Adrenal gland (tissue), 12 donors: ENCODE results near the gene MNT. TPM values are rescaled to one million over a fixed set of nuclear protein-coding genes. Genes with fewer than 3 reads are reported as not detected.
"Not testable (repeated sequence)": the region's sequence is repeated elsewhere in the genome, so short reads cannot be mapped to it uniquely, and the experiment has no call there.

Source experiments
- DNase-seq, 7 donors: peaks; one replicate each; pipeline ENCODE4 v3.0.0-alpha.2; 2019 to 2020
- H3K27ac ChIP-seq, 5 donors: fragments of 200-600 bp; sonication (generic) in 4 of 5; 1 replicate in 3 of 5; 2 replicates in 2 of 5; pipeline versions ENCODE4 v1.5.1 to v1.8.0; 2016 to 2020; ENCODE audit warnings: mild to moderate bottlenecking in 1 of 5
- H3K27me3 ChIP-seq: fragments of 200-600 bp; 2 replicates; pipeline ENCODE4 v1.8.0; 2021
- H3K36me3 ChIP-seq, 2 donors: fragments of 200-600 bp; replicated peaks in 1 of 2; 1 replicate in 1 of 2; 2 replicates in 1 of 2; pipeline versions ENCODE4 v1.5.1 to v1.8.0; 2018 to 2022
- H3K4me1 ChIP-seq, 2 donors: fragments of 200-600 bp; replicated peaks in 1 of 2; 1 replicate in 1 of 2; 2 replicates in 1 of 2; pipeline versions ENCODE4 v1.5.1 to v1.8.0; 2018 to 2021
- H3K4me3 ChIP-seq, 4 donors: fragments of 200-600 bp; sonication (generic) in 3 of 4; one replicate each; pipeline ENCODE4 v1.5.1; 2016 to 2018
- H3K9me3 ChIP-seq, 3 donors: fragments of 200-600 bp; sonication (generic) in 1 of 3; replicated peaks in 1 of 3; 1 replicate in 2 of 3; 2 replicates in 1 of 3; pipeline versions ENCODE4 v1.5.1 to v1.8.0; 2016 to 2021
- CTCF ChIP-seq, 6 experiments: fragments of 450-650 bp in 4 of 6; fragments of 200-600 bp in 2 of 6; sonication (generic) in 1 of 6; IDR thresholded peaks; 1 replicate in 5 of 6; 2 replicates in 1 of 6; pipeline versions ENCODE4 v1.5.1 to v1.8.0; 2016 to 2021; ENCODE audit warnings: antibody characterized with exemption in 6 of 6, mild to moderate bottlenecking in 2 of 6, moderate library complexity in 1 of 6
- POLR2A ChIP-seq, 2 donors: fragments of 450-650 bp; IDR thresholded peaks; one replicate each; pipeline ENCODE4 v1.6.1; 2017; ENCODE audit warnings: antibody characterized with exemption in 2 of 2, mild to moderate bottlenecking in 2 of 2, moderate library complexity in 1 of 2
- WGBS, 4 donors: extraction: QIAGEN DNeasy Blood & Tissue Kit in 2 of 4; methylation state at CpG; one replicate each; pipeline versions ENCODE4 v1.1.5 to v1.1.7; 2013 to 2017; 5-methylcytosine and 5-hydroxymethylcytosine counted together
- intact Hi-C, 2 donors: fragments of 100-400 bp; cut with DNase I; formaldehyde crosslinking; loops; one replicate each; pipeline versions ENCODE4 v1.14.1 to v1.15.0; 2022 to 2023
- polyA plus RNA-seq, 3 donors: library from polyadenylated mRNA; stranded (reverse); fragments of 200-250 nt in 2 of 3; fragments of 350-450 nt in 1 of 3; fragmentation: Illumina TruSeq in 1 of 3; extraction: RNeasy Lipid Tissue Mini Kit (QIAGEN cat#74804) in 1 of 3; gene quantifications; one replicate each; pipeline ENCODE4 v1.2.3, GENCODE V29; 2013 to 2014
- total RNA-seq, 9 donors: library from RNA; depleted of rRNA in 4 of 9; stranded (reverse); fragments of >200 nt in 4 of 9; fragments of 120-200 nt in 1 of 9; fragmentation: NEBNext Ultra II Directional in 1 of 9; extraction: Animal tissue kit (Norgen Biotek cat#: 25700) in 1 of 9; gene quantifications; one replicate each; pipeline versions ENCODE4 v1.1.0 to v1.2.4, GENCODE V29; 2013 to 2023
- donor health status: healthy with polysubstance abuse.
- donor health status: Bipolar disorder and iron deficiency.
- donor health status: DM: yes; HTN: yes; CAD: no.
- donor health status: DM: no; HTN: no; CAD: no.
- donor health status: DM: no; HTN: no; CAD: no.
- donor health status: DM: yes; HTN: yes; CAD: no.

The MNT gene
- total and polyA plus RNA-seq, 12 donors, result 3.5 to 43.9 (median 19.6) TPM

DNA sequence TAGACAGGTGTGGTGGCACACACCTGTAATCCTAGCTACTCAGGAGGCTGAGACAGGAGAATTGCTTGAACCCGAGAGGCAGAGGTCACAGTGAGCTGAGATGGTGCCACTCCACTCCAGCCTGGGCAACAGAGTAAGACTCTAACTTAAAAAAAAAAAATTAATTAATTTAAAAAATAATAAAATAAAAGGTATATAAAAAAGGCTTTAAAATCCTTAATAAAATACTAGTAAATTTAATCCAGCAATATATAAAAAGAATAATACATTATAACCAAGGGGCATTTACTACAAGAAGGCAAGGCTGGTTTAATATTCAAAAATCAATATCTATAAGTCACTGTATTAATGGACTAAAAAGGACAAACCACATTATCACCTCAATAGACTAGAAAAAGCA lies 44.8 kb upstream of the MNT start:
- Histone ChIP-seq H3K4me3 (no peak overlapping the region), H3K4me1 (no peaks in the 10 kb centered on the region), H3K27me3 (no peaks in the 10 kb centered on the region), H3K36me3 (no peaks in the 10 kb centered on the region), H3K27ac (no peak overlapping the region), H3K9me3 (no peaks in the 10 kb centered on the region)
- WGBS, 4 donors, result 92 to 100% (median 96%) methylated on average over 1 of the region's 1 CpG
- intact Hi-C loops, result no loop called here
- TF ChIP-seq CTCF (IDR thresholded peaks at IDR 0.05) (no peak), POLR2A (IDR thresholded peaks at IDR 0.05) (no peak)
- no peak for DNase-seq

GRCh38 chr17:2444382-2444781 lies 43.5 kb upstream of the MNT start:
- no peak for DNase-seq
- peaks cover 0 to 9% of the 10 kb centered on the region in 2 donors for H3K36me3 ChIP-seq
- H3K4me3 ChIP-seq, result no peak overlapping the region
- no peaks in the 10 kb centered on the region for H3K27me3 ChIP-seq
- H3K4me1 ChIP-seq, result no peaks in the 10 kb centered on the region
- intact Hi-C loops, result no loop called here
- 95 to 99% (median 96%) methylated on average over 8 of the region's 8 CpGs for WGBS, 4 donors
- H3K9me3 ChIP-seq, result no peaks in the 10 kb centered on the region
- no peak overlapping the region for H3K27ac ChIP-seq
- TF ChIP-seq CTCF (IDR thresholded peaks at IDR 0.05) (no peak), POLR2A (IDR thresholded peaks at IDR 0.05) (no peak)

DNA sequence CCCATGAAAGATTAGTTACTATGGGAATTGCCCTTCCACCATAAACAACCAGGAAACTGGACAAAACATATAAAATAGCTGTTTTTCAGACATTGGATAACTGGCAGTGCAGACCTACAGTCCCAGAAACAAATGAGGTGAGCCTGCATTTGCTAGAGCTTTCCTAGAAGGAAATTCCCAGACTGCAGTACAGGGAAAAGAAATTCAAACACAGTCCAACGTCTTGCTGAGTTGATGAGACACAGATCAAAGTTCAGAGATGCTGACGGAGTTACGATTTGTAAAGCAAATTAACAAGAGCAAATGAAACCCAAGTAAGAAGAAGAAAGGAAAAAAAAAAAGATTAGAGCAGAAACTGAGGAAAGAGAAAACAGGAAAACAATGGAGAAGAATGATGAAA lies 41.3 kb upstream of the MNT start:
- peaks cover 0 to 26% of the 10 kb centered on the region in 2 donors for H3K36me3 ChIP-seq
- H3K4me1 ChIP-seq, result no peaks in the 10 kb centered on the region
- intact Hi-C loops, result no loop called here
- H3K27me3 ChIP-seq, result no peaks in the 10 kb centered on the region
- no peak for TF ChIP-seq CTCF (IDR thresholded peaks at IDR 0.05)
- no peak for TF ChIP-seq POLR2A (IDR thresholded peaks at IDR 0.05)
- no peak overlapping the region for H3K4me3 ChIP-seq
- 68 to 83% (median 76%) methylated on average over 3 of the region's 3 CpGs for WGBS, 4 donors
- DNase-seq, result no peak
- no peaks in the 10 kb centered on the region for H3K9me3 ChIP-seq
- H3K27ac ChIP-seq, result no peak overlapping the region

DNA sequence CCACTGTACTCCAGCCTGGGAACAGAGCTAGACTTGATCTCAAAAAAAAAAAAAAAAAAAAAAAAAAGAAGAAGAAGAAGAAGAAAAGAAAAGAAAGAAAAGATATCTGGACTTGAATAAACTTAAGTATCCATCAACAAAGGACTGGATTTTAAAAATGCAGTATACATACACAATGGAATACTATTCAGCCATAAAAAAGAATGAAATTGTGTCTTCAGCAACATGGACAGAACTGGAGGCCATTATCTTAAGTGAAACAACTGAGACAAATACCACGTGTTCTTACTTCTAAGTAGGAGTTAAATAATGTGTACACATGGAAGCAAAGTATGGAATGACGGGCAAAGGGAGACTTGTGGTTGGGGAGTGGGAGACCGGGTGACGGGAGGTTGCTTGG lies 40.1 kb upstream of the MNT start:
- no peak overlapping the region for H3K27ac ChIP-seq
- no peak for DNase-seq
- H3K9me3 ChIP-seq, result no peaks in the 10 kb centered on the region
- no peaks in the 10 kb centered on the region for H3K27me3 ChIP-seq
- no peaks in the 10 kb centered on the region for H3K4me1 ChIP-seq
- WGBS, 4 donors, result 93 to 99% (median 97%) methylated on average over 4 of the region's 4 CpGs
- no peak for TF ChIP-seq CTCF (IDR thresholded peaks at IDR 0.05)
- TF ChIP-seq POLR2A (IDR thresholded peaks at IDR 0.05), result no peak
- H3K4me3 ChIP-seq, result no peak overlapping the region
- intact Hi-C loops, result no loop called here
- peaks cover 0 to 38% of the 10 kb centered on the region in 2 donors for H3K36me3 ChIP-seq

DNA sequence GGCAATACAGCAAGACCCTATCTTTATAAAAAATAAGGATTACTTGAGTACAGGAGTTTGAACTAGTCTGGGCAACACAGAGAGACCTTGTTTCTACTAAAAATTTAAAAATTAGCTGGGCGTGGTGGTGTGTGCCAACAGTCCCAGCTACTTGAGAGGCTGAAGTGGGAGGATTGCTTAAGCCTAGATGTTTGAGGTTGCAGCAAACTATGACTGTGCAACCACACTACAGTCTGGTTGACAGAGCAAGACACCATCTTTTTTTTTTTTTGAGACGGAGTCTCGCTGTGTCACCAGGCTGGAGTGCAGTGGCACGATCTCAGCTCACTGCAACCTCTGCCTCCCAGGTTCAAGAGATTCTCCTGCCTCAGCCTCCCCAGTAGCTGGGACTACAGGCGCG lies 39.1 kb upstream of the MNT start:
- 90 to 97% (median 93%) methylated on average over 4 to 6 of the region's 6 CpGs for WGBS, 4 donors
- H3K36me3 ChIP-seq, result peaks cover 0 to 41% of the 10 kb centered on the region in 2 donors
- intact Hi-C loops, result loop anchor here in 1 of 2 donors (10.0 kb wide), 1 partner anchor 65 kb away; no protein-coding TSS in a partner anchor
- not testable (repeated sequence) for H3K27me3 ChIP-seq, H3K27ac ChIP-seq, H3K4me3 ChIP-seq, DNase-seq, H3K4me1 ChIP-seq, H3K9me3 ChIP-seq
